ENCODE measurements around the gene MYH14.

MYH14 gene

GRCh38 chr19:50268501-50268900 is 65.1 kb downstream of the MYH14 start:
- H3K9me3 ChIP-seq (ENCODE audit: insufficient read depth, low read length): no peaks in the 10 kb centered on the region
- H3K27me3 ChIP-seq (ENCODE audit: insufficient read depth, insufficient read length): no peaks in the 10 kb centered on the region
- no peak for DNase-seq (ENCODE audit: low read depth, low spot score)
- peaks cover 5% of the 10 kb centered on the region for H3K36me3 ChIP-seq (ENCODE audit: insufficient read depth, insufficient read length, low read length)
- no peak overlapping the region for H3K4me3 ChIP-seq (ENCODE audit: insufficient read length, low read depth)
- H3K4me1 ChIP-seq (ENCODE audit: insufficient read depth, insufficient read length): peaks cover 7% of the 10 kb centered on the region
- TF ChIP-seq ZNF274 (IDR thresholded peaks at IDR 0.05; ENCODE audit: low read depth, low read length) (no peak), YY1 (IDR thresholded peaks at IDR 0.05; ENCODE audit: insufficient read depth, insufficient read length) (no peak), SUZ12 (IDR thresholded peaks at IDR 0.05; ENCODE audit: extremely low read depth, insufficient read depth, insufficient read length) (no peak)
- H3K9ac ChIP-seq (ENCODE audit: insufficient read length, low read depth): no peak overlapping the region

- H3K9ac ChIP-seq (ENCODE audit: insufficient read length, low read depth): no peak overlapping the region
- no peak for TF ChIP-seq YY1 (IDR thresholded peaks at IDR 0.05; ENCODE audit: insufficient read depth, insufficient read length)
- no peak for TF ChIP-seq ZNF274 (IDR thresholded peaks at IDR 0.05; ENCODE audit: low read depth, low read length)
- TF ChIP-seq SUZ12 (IDR thresholded peaks at IDR 0.05; ENCODE audit: extremely low read depth, insufficient read depth, insufficient read length): no peak
- no peaks in the 10 kb centered on the region for H3K27me3 ChIP-seq (ENCODE audit: insufficient read depth, insufficient read length)
- DNase-seq (ENCODE audit: low read depth, low spot score): no peak
- H3K4me3 ChIP-seq (ENCODE audit: insufficient read length, low read depth): no peak overlapping the region
- no peaks in the 10 kb centered on the region for H3K9me3 ChIP-seq (ENCODE audit: insufficient read depth, low read length)
- H3K4me1 ChIP-seq (ENCODE audit: insufficient read depth, insufficient read length): peaks cover 7% of the 10 kb centered on the region
- peaks cover 5% of the 10 kb centered on the region for H3K36me3 ChIP-seq (ENCODE audit: insufficient read depth, insufficient read length, low read length)
These were observed 66.2 kb downstream of the MYH14 start for GRCh38 chr19:50269653-50270052.

- no peak overlapping the region for H3K9ac ChIP-seq (ENCODE audit: insufficient read length, low read depth)
- peaks cover 4% of the 10 kb centered on the region for H3K4me1 ChIP-seq (ENCODE audit: insufficient read depth, insufficient read length)
- H3K27me3 ChIP-seq (ENCODE audit: insufficient read depth, insufficient read length): no peaks in the 10 kb centered on the region
- peaks cover 5% of the 10 kb centered on the region for H3K36me3 ChIP-seq (ENCODE audit: insufficient read depth, insufficient read length, low read length)
- H3K9me3 ChIP-seq (ENCODE audit: insufficient read depth, low read length): no peaks in the 10 kb centered on the region
- H3K4me3 ChIP-seq (ENCODE audit: insufficient read length, low read depth): no peak overlapping the region
- no peak for DNase-seq (ENCODE audit: low read depth, low spot score)
- TF ChIP-seq SUZ12 (IDR thresholded peaks at IDR 0.05; ENCODE audit: extremely low read depth, insufficient read depth, insufficient read length) (no peak), YY1 (IDR thresholded peaks at IDR 0.05; ENCODE audit: insufficient read depth, insufficient read length) (no peak), ZNF274 (IDR thresholded peaks at IDR 0.05; ENCODE audit: low read depth, low read length) (no peak)
These were observed 69.0 kb downstream of the MYH14 start for GRCh38 chr19:50272263-50272897.

- no peaks in the 10 kb centered on the region for H3K4me1 ChIP-seq (ENCODE audit: insufficient read depth, insufficient read length)
- no peak overlapping the region for H3K9ac ChIP-seq (ENCODE audit: insufficient read length, low read depth)
- DNase-seq (ENCODE audit: low read depth, low spot score): no peak
- no peak for TF ChIP-seq ZNF274 (IDR thresholded peaks at IDR 0.05; ENCODE audit: low read depth, low read length)
- no peak for TF ChIP-seq YY1 (IDR thresholded peaks at IDR 0.05; ENCODE audit: insufficient read depth, insufficient read length)
- no peak for TF ChIP-seq SUZ12 (IDR thresholded peaks at IDR 0.05; ENCODE audit: extremely low read depth, insufficient read depth, insufficient read length)
- H3K36me3 ChIP-seq (ENCODE audit: insufficient read depth, insufficient read length, low read length): peaks cover under 1% of the 10 kb centered on the region
- no peak overlapping the region for H3K4me3 ChIP-seq (ENCODE audit: insufficient read length, low read depth)
- no peaks in the 10 kb centered on the region for H3K27me3 ChIP-seq (ENCODE audit: insufficient read depth, insufficient read length)
- no peaks in the 10 kb centered on the region for H3K9me3 ChIP-seq (ENCODE audit: insufficient read depth, low read length)
These were observed 70.4 kb downstream of the MYH14 start for GRCh38 chr19:50273821-50274220.

GRCh38 chr19:50275577-50276368 is 72.4 kb downstream of the MYH14 start:
- Histone ChIP-seq H3K4me1 (ENCODE audit: insufficient read depth, insufficient read length) (no peaks in the 10 kb centered on the region), H3K9me3 (ENCODE audit: insufficient read depth, low read length) (no peaks in the 10 kb centered on the region), H3K36me3 (ENCODE audit: insufficient read depth, insufficient read length, low read length) (no peaks in the 10 kb centered on the region), H3K4me3 (ENCODE audit: insufficient read length, low read depth) (no peak overlapping the region), H3K27me3 (ENCODE audit: insufficient read depth, insufficient read length) (no peaks in the 10 kb centered on the region), H3K9ac (ENCODE audit: insufficient read length, low read depth) (no peak overlapping the region)
- DNase-seq (ENCODE audit: low read depth, low spot score): no peak
- TF ChIP-seq ZNF274 (IDR thresholded peaks at IDR 0.05; ENCODE audit: low read depth, low read length) (no peak), SUZ12 (IDR thresholded peaks at IDR 0.05; ENCODE audit: extremely low read depth, insufficient read depth, insufficient read length) (no peak), YY1 (IDR thresholded peaks at IDR 0.05; ENCODE audit: insufficient read depth, insufficient read length) (no peak)

GRCh38 chr19:50276370-50277063 is 73.1 kb downstream of the MYH14 start:
- no peak for DNase-seq (ENCODE audit: low read depth, low spot score)
- no peaks in the 10 kb centered on the region for H3K27me3 ChIP-seq (ENCODE audit: insufficient read depth, insufficient read length)
- no peaks in the 10 kb centered on the region for H3K4me1 ChIP-seq (ENCODE audit: insufficient read depth, insufficient read length)
- no peak for TF ChIP-seq SUZ12 (IDR thresholded peaks at IDR 0.05; ENCODE audit: extremely low read depth, insufficient read depth, insufficient read length)
- TF ChIP-seq ZNF274 (IDR thresholded peaks at IDR 0.05; ENCODE audit: low read depth, low read length): no peak
- TF ChIP-seq YY1 (IDR thresholded peaks at IDR 0.05; ENCODE audit: insufficient read depth, insufficient read length): no peak
- H3K9me3 ChIP-seq (ENCODE audit: insufficient read depth, low read length): no peaks in the 10 kb centered on the region
- H3K4me3 ChIP-seq (ENCODE audit: insufficient read length, low read depth): no peak overlapping the region
- no peak overlapping the region for H3K9ac ChIP-seq (ENCODE audit: insufficient read length, low read depth)
- peaks cover 2% of the 10 kb centered on the region for H3K36me3 ChIP-seq (ENCODE audit: insufficient read depth, insufficient read length, low read length)

Data from NT2/D1 (cell line).